ENCODE data around the gene RSBN1L.

RSBN1L gene

DNA sequence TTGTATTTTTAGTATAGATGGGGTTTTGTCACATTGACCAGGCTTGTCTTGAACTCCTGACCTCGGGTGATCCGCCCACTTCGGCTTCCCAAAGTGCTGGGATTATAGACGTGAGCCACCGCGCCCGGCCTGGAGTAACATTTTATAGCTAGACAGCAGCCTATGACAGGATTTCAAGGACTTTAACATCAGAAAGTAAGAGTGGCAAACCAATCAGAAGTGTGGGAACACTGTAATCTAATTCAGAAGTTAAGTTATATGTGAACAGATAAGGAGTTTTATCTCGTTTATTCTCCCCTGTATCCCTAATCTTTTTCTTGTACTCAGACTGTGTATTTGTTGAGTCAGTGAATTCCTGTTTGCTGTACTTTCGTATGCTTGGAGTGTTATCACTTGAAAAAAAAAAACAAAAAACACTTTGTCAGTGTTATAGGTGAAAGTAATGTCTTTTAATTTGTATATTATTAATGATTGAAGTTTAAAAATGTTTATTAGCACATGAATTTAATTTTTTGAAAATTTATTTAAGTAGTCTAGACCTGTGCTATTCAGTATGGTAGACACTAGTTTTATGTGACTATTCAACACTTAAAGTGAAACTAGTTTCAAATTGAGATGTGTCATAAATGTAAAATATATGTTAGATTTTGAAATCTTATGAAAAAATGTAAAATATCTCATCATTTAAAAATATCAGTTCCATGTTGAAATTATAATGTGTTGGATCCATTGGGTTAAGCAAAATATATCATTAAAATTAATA is 38.6 kb downstream of the RSBN1L start:
- POLR2A ChIA-PET = interaction anchor here (0.6 kb wide), 1 partner anchor 37 kb away, joined by 3 read pairs; no protein-coding TSS in a partner anchor
- CTCF ChIA-PET = no interaction called here
- no peak for DNase-seq (ENCODE audit: extremely low spot score)
- TF ChIP-seq LEF1 (IDR thresholded peaks at IDR 0.05; ENCODE audit: borderline replicate concordance) (no peak), TARDBP (IDR thresholded peaks at IDR 0.05) (no peak), ELF4 (IDR thresholded peaks at IDR 0.05) (no peak), HDGF (IDR thresholded peaks at IDR 0.05; ENCODE audit: borderline replicate concordance) (no peak), SP1 (IDR thresholded peaks at IDR 0.05) (no peak), SUZ12 (IDR thresholded peaks at IDR 0.05) (no peak), L3MBTL2 (conservative IDR thresholded peaks at IDR 0.05) (no peak), CTBP1 (IDR thresholded peaks at IDR 0.05; ENCODE audit: borderline replicate concordance) (no peak), FOXM1 (IDR thresholded peaks at IDR 0.05; ENCODE audit: borderline replicate concordance) (no peak), PKNOX1 (IDR thresholded peaks at IDR 0.05) (no peak), FOXA1 (IDR thresholded peaks at IDR 0.05) (no peak), ARNT (IDR thresholded peaks at IDR 0.05) (no peak), FOXK2 (IDR thresholded peaks at IDR 0.05) (no peak), ZNF384 (IDR thresholded peaks at IDR 0.05) (no peak), BHLHE40 (IDR thresholded peaks at IDR 0.05; ENCODE audit: borderline replicate concordance) (no peak), NFRKB (IDR thresholded peaks at IDR 0.05) (no peak)

DNA sequence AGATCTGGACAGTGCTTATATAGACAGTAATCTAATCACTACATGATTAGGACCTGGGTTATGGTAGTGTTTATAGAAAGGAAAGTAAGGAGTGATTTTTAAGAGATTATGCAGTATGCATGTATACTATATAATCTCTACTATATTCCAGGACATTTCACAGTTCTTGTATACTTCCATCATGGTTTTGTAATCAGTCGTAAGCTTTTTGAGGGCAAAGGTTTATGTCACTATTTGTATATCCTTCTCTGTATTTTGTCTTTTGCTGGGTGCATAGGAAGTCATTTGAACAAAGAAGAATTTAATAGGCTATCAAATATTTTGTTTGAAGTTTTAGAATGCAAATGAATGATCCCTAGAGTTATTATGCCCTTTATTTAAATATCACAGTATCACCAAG is 39.2 kb downstream of the RSBN1L start:
- DNase-seq (ENCODE audit: extremely low spot score) = no peak
- POLR2A ChIA-PET = no interaction called here
- CTCF ChIA-PET = no interaction called here
- TF ChIP-seq BHLHE40 (IDR thresholded peaks at IDR 0.05; ENCODE audit: borderline replicate concordance) (no peak), ARNT (IDR thresholded peaks at IDR 0.05) (no peak), CTBP1 (IDR thresholded peaks at IDR 0.05; ENCODE audit: borderline replicate concordance) (no peak)

- TF ChIP-seq SUZ12 (IDR thresholded peaks at IDR 0.05) (no peak), L3MBTL2 (conservative IDR thresholded peaks at IDR 0.05) (no peak), CTBP1 (IDR thresholded peaks at IDR 0.05; ENCODE audit: borderline replicate concordance) (no peak), LEF1 (IDR thresholded peaks at IDR 0.05; ENCODE audit: borderline replicate concordance) (no peak), ARNT (IDR thresholded peaks at IDR 0.05) (no peak), FOXA1 (IDR thresholded peaks at IDR 0.05) (no peak), TARDBP (IDR thresholded peaks at IDR 0.05) (no peak), NFRKB (IDR thresholded peaks at IDR 0.05) (no peak), PKNOX1 (IDR thresholded peaks at IDR 0.05) (no peak)
- POLR2A ChIA-PET = no interaction called here
- CTCF ChIA-PET = interaction anchor here (1.8 kb wide), 1 partner anchor 10 kb away, joined by 6 read pairs; no protein-coding TSS in a partner anchor
- no peak for DNase-seq (ENCODE audit: extremely low spot score)
These were observed 40.7 kb downstream of the RSBN1L start for GRCh38 chr7:77736991-77737390.

- no peak for DNase-seq (ENCODE audit: extremely low spot score)
- ChIA-PET CTCF (no interaction called here), POLR2A (no interaction called here)
These were observed 42.1 kb downstream of the RSBN1L start for GRCh38 chr7:77738382-77738781.

GRCh38 chr7:77738871-77739270 is 42.6 kb downstream of the RSBN1L start:
- TF ChIP-seq ZNF384 (IDR thresholded peaks at IDR 0.05) = no peak
- no peak for TF ChIP-seq NFRKB (IDR thresholded peaks at IDR 0.05)
- TF ChIP-seq FOXK2 (IDR thresholded peaks at IDR 0.05) = no peak
- TF ChIP-seq CTBP1 (IDR thresholded peaks at IDR 0.05; ENCODE audit: borderline replicate concordance) = no peak
- no peak for TF ChIP-seq FOXM1 (IDR thresholded peaks at IDR 0.05; ENCODE audit: borderline replicate concordance)
- TF ChIP-seq ELF4 (IDR thresholded peaks at IDR 0.05) = no peak
- no peak for TF ChIP-seq SUZ12 (IDR thresholded peaks at IDR 0.05)
- TF ChIP-seq LEF1 (IDR thresholded peaks at IDR 0.05; ENCODE audit: borderline replicate concordance) = no peak
- TF ChIP-seq FOXA1 (IDR thresholded peaks at IDR 0.05) = no peak
- TF ChIP-seq TARDBP (IDR thresholded peaks at IDR 0.05) = no peak
- TF ChIP-seq SP1 (IDR thresholded peaks at IDR 0.05) = no peak
- no peak for TF ChIP-seq L3MBTL2 (conservative IDR thresholded peaks at IDR 0.05)
- no peak for TF ChIP-seq HDGF (IDR thresholded peaks at IDR 0.05; ENCODE audit: borderline replicate concordance)
- no peak for TF ChIP-seq PKNOX1 (IDR thresholded peaks at IDR 0.05)
- no peak for TF ChIP-seq ARNT (IDR thresholded peaks at IDR 0.05)
- no peak for TF ChIP-seq BHLHE40 (IDR thresholded peaks at IDR 0.05; ENCODE audit: borderline replicate concordance)
- ChIA-PET CTCF (no interaction called here), POLR2A (no interaction called here)
- no peak for DNase-seq (ENCODE audit: extremely low spot score)

More at GRCh38 chr7:77738382-77738781, 42.1 kb downstream of the RSBN1L start:
- no peak for TF ChIP-seq HDGF (IDR thresholded peaks at IDR 0.05; ENCODE audit: borderline replicate concordance)
- no peak for TF ChIP-seq FOXM1 (IDR thresholded peaks at IDR 0.05; ENCODE audit: borderline replicate concordance)
- no peak for TF ChIP-seq TARDBP (IDR thresholded peaks at IDR 0.05)
- TF ChIP-seq LEF1 (IDR thresholded peaks at IDR 0.05; ENCODE audit: borderline replicate concordance) = no peak
- TF ChIP-seq CTBP1 (IDR thresholded peaks at IDR 0.05; ENCODE audit: borderline replicate concordance) = no peak
- TF ChIP-seq FOXA1 (IDR thresholded peaks at IDR 0.05) = no peak
- TF ChIP-seq NFRKB (IDR thresholded peaks at IDR 0.05) = no peak
- TF ChIP-seq PKNOX1 (IDR thresholded peaks at IDR 0.05) = no peak
- TF ChIP-seq FOXK2 (IDR thresholded peaks at IDR 0.05) = no peak
- TF ChIP-seq ARNT (IDR thresholded peaks at IDR 0.05) = no peak
- no peak for TF ChIP-seq ZNF384 (IDR thresholded peaks at IDR 0.05)
- TF ChIP-seq SUZ12 (IDR thresholded peaks at IDR 0.05) = no peak
- no peak for TF ChIP-seq L3MBTL2 (conservative IDR thresholded peaks at IDR 0.05)
- no peak for TF ChIP-seq BHLHE40 (IDR thresholded peaks at IDR 0.05; ENCODE audit: borderline replicate concordance)
- no peak for TF ChIP-seq SP1 (IDR thresholded peaks at IDR 0.05)
- TF ChIP-seq ELF4 (IDR thresholded peaks at IDR 0.05) = no peak

All from HEK293T (cell line).